Stimulated activated naive CD4-positive, alpha-beta T cell treated with Interleukin-2 at 50 U/mL for 16 hours (primary cell): ENCODE results near the gene CYP2W1.
"Not testable (repeated sequence)": the region's sequence is repeated elsewhere in the genome, so short reads cannot be mapped to it uniquely, and the experiment has no call there.

ENCODE experiments used
- DNase-seq: peaks from one replicate; lab custom pipeline; 2025; lab: John Stamatoyannopoulos, UW

Gene CYP2W1

GRCh38 chr7:997404-998395, 14.7 kb downstream of the CYP2W1 start:
- DNase-seq, result no peak

- DNase-seq, result no peak
Measured at GRCh38 chr7:999149-999879, 16.3 kb downstream of the CYP2W1 start.

- no peak for DNase-seq
Measured at GRCh38 chr7:999941-1000935, 17.3 kb downstream of the CYP2W1 start.

GRCh38 chr7:1001069-1001770, 18.2 kb downstream of the CYP2W1 start:
- not testable (repeated sequence) for DNase-seq

- DNase-seq, result not testable (repeated sequence)
Measured at GRCh38 chr7:1002026-1002425, 19.0 kb downstream of the CYP2W1 start.

GRCh38 chr7:1002445-1002844, 19.5 kb downstream of the CYP2W1 start:
- DNase-seq, result not testable (repeated sequence)

GRCh38 chr7:1004018-1004852, 21.3 kb downstream of the CYP2W1 start:
- DNase-seq, result no peak

- DNase-seq, result no peak
Measured at GRCh38 chr7:1005303-1005702, 22.3 kb downstream of the CYP2W1 start.

GRCh38 chr7:1007901-1008300, 24.9 kb downstream of the CYP2W1 start:
- DNase-seq, result no peak

GRCh38 chr7:1008733-1009363, 25.9 kb downstream of the CYP2W1 start:
- no peak for DNase-seq

- no peak for DNase-seq
Measured at GRCh38 chr7:1009747-1010146, 26.8 kb downstream of the CYP2W1 start.

- no peak for DNase-seq
Measured at GRCh38 chr7:1010226-1010625, 27.2 kb downstream of the CYP2W1 start.

- no peak for DNase-seq
Measured at GRCh38 chr7:1011297-1012003, 28.5 kb downstream of the CYP2W1 start.

GRCh38 chr7:1012004-1012715, 29.2 kb downstream of the CYP2W1 start:
- DNase-seq, result no peak

GRCh38 chr7:1012716-1013095, 29.7 kb downstream of the CYP2W1 start:
- DNase-seq, result no peak

- no peak for DNase-seq
Measured at GRCh38 chr7:1013581-1013980, 30.6 kb downstream of the CYP2W1 start.

- no peak for DNase-seq
Measured at GRCh38 chr7:1014681-1015080, 31.7 kb downstream of the CYP2W1 start.
